ENCODE measurements around the gene DGCR8.

The DGCR8 gene

GRCh38 chr22:20137671-20138416 lies 57.8 kb downstream of the DGCR8 start:
- TF ChIP-seq TOX (CRISPR knock-in tag; IDR thresholded peaks at IDR 0.05; ENCODE audit: borderline replicate concordance) (no peak), GLIS3 (CRISPR knock-in tag; IDR thresholded peaks at IDR 0.05) (no peak), CSDC2 (CRISPR knock-in tag; IDR thresholded peaks at IDR 0.05) (no peak), ZNF8 (CRISPR knock-in tag; IDR thresholded peaks at IDR 0.05) (no peak), CSRNP3 (CRISPR knock-in tag; IDR thresholded peaks at IDR 0.05) (no peak), SNAI2 (CRISPR knock-in tag; IDR thresholded peaks at IDR 0.05) (no peak), ARNTL (CRISPR knock-in tag; IDR thresholded peaks at IDR 0.05; ENCODE audit: borderline replicate concordance, low read depth) (no peak), ESRRG (CRISPR knock-in tag; IDR thresholded peaks at IDR 0.05) (no peak), ZC3H10 (CRISPR knock-in tag; IDR thresholded peaks at IDR 0.05) (no peak), ZNF70 (CRISPR knock-in tag; IDR thresholded peaks at IDR 0.05) (no peak), TSHZ2 (CRISPR knock-in tag; IDR thresholded peaks at IDR 0.05) (no peak), ZFP3 (CRISPR knock-in tag; IDR thresholded peaks at IDR 0.05) (no peak), PATZ1 (CRISPR knock-in tag; IDR thresholded peaks at IDR 0.05; ENCODE audit: borderline replicate concordance) (no peak), ISL1 (CRISPR knock-in tag; IDR thresholded peaks at IDR 0.05) (no peak)
- ATAC-seq, result no peak

GRCh38 chr22:20138417-20138738 lies 58.3 kb downstream of the DGCR8 start:
- ATAC-seq, result no peak
- no peak for TF ChIP-seq BACH2 (CRISPR knock-in tag; IDR thresholded peaks at IDR 0.05; ENCODE audit: borderline replicate concordance)
- no peak for TF ChIP-seq SNAI2 (CRISPR knock-in tag; IDR thresholded peaks at IDR 0.05)
- no peak for TF ChIP-seq PPARA (CRISPR knock-in tag; IDR thresholded peaks at IDR 0.05; ENCODE audit: borderline replicate concordance)
- TF ChIP-seq ZNF70 (CRISPR knock-in tag; IDR thresholded peaks at IDR 0.05), result no peak
- no peak for TF ChIP-seq ESRRG (CRISPR knock-in tag; IDR thresholded peaks at IDR 0.05)

- ATAC-seq, result no peak
- TF ChIP-seq TCF4 (CRISPR knock-in tag; IDR thresholded peaks at IDR 0.05; ENCODE audit: borderline replicate concordance), result no peak
- TF ChIP-seq PPARA (CRISPR knock-in tag; IDR thresholded peaks at IDR 0.05; ENCODE audit: borderline replicate concordance), result no peak
- no peak for TF ChIP-seq BACH2 (CRISPR knock-in tag; IDR thresholded peaks at IDR 0.05; ENCODE audit: borderline replicate concordance)
- no peak for TF ChIP-seq ESRRG (CRISPR knock-in tag; IDR thresholded peaks at IDR 0.05)
- no peak for TF ChIP-seq SNAI2 (CRISPR knock-in tag; IDR thresholded peaks at IDR 0.05)
- TF ChIP-seq RARB (CRISPR knock-in tag; IDR thresholded peaks at IDR 0.05), result no peak
- TF ChIP-seq CSDC2 (CRISPR knock-in tag; IDR thresholded peaks at IDR 0.05), result no peak
- no peak for TF ChIP-seq ZNF70 (CRISPR knock-in tag; IDR thresholded peaks at IDR 0.05)
- TF ChIP-seq CSRNP3 (CRISPR knock-in tag; IDR thresholded peaks at IDR 0.05), result no peak
- TF ChIP-seq GLIS3 (CRISPR knock-in tag; IDR thresholded peaks at IDR 0.05), result no peak
- no peak for TF ChIP-seq TOX (CRISPR knock-in tag; IDR thresholded peaks at IDR 0.05; ENCODE audit: borderline replicate concordance)
- TF ChIP-seq ZNF565 (CRISPR knock-in tag; conservative IDR thresholded peaks at IDR 0.05; ENCODE audit: low read depth), result no peak
- no peak for TF ChIP-seq ZFP30 (CRISPR knock-in tag; IDR thresholded peaks at IDR 0.05)
- no peak for TF ChIP-seq ZFP3 (CRISPR knock-in tag; IDR thresholded peaks at IDR 0.05)
- no peak for TF ChIP-seq ZNF8 (CRISPR knock-in tag; IDR thresholded peaks at IDR 0.05)
- no peak for TF ChIP-seq ARNTL (CRISPR knock-in tag; IDR thresholded peaks at IDR 0.05; ENCODE audit: borderline replicate concordance, low read depth)
These were observed 58.8 kb downstream of the DGCR8 start for GRCh38 chr22:20138868-20139267.

Data from SK-N-SH treated with all-trans-retinoic acid at 6 μM for 48 hours (cell line).